Testis (tissue), 3 donors: ENCODE data around the gene STXBP5. TPM values are rescaled to one million over a fixed set of nuclear protein-coding genes. Genes with fewer than 3 reads are reported as not detected.

Experiments
- DNase-seq: peaks from one replicate; pipeline ENCODE4 v3.0.0-alpha.2; 2019
- H3K27ac ChIP-seq, 2 donors: fragments of 200-600 bp; sonication (generic); one replicate each; pipeline ENCODE4 v1.5.1; 2019
- H3K27me3 ChIP-seq: fragments of 200-600 bp; sonication (generic); one replicate; pipeline ENCODE4 v1.5.1; 2019
- H3K36me3 ChIP-seq: fragments of 200-600 bp; sonication (generic); one replicate; pipeline ENCODE4 v1.5.1; 2017; ENCODE audit warnings: low read depth; ENCODE audit errors: missing control alignments
- H3K4me1 ChIP-seq: fragments of 200-600 bp; sonication (generic); one replicate; pipeline ENCODE4 v1.5.1; 2019
- H3K4me3 ChIP-seq, 2 donors: fragments of 200-600 bp; sonication (generic); one replicate each; pipeline ENCODE4 v1.5.1; 2017 to 2019
- H3K9me3 ChIP-seq: fragments of 200-600 bp; sonication (generic); one replicate; pipeline ENCODE4 v1.5.1; 2017
- CTCF ChIP-seq, 3 experiments: fragments of 450-650 bp in 2 of 3; fragments of 200-600 bp in 1 of 3; sonication (generic) in 1 of 3; IDR thresholded peaks; one replicate each; pipeline ENCODE4 v1.5.1; 2016 to 2019; ENCODE audit warnings: antibody characterized with exemption in 3 of 3, mild to moderate bottlenecking in 2 of 3, moderate library complexity in 1 of 3
- POLR2A ChIP-seq: fragments of 450-650 bp; IDR thresholded peaks from one replicate; pipeline ENCODE4 v1.6.1; 2017; ENCODE audit warnings: antibody characterized with exemption, mild to moderate bottlenecking, moderate library complexity
- WGBS, 2 donors: methylation state at CpG; one replicate each; pipeline ENCODE4 v1.1.5; 2018; 5-methylcytosine and 5-hydroxymethylcytosine counted together
- intact Hi-C: fragments of 100-400 bp; cut with DNase I; formaldehyde crosslinking; loops from one replicate; pipeline ENCODE4 v1.15.1; 2023; ENCODE audit warnings: low total_unique reads
- polyA plus RNA-seq: library from polyadenylated mRNA; stranded (reverse); fragments of 350-450 nt; fragmentation: Illumina TruSeq; extraction: RNeasy Lipid Tissue Mini Kit (QIAGEN cat#74804); gene quantifications from one replicate; pipeline ENCODE4 v1.2.3, GENCODE V29; 2014; ENCODE audit warnings: low read depth, low replicate concordance; ENCODE audit not compliant: insufficient read depth
- total RNA-seq, 2 donors: library from RNA; depleted of rRNA; stranded (reverse); fragments of >200 nt; gene quantifications; one replicate each; pipeline ENCODE4 v1.2.3, GENCODE V29; 2016

The STXBP5 gene
- total and polyA plus RNA-seq, 3 donors from 2014 or later = 29.9 to 47.4 (median 43.5) TPM

- Histone ChIP-seq H3K4me1 (no peaks in the 10 kb centered on the region), H3K27me3 (no peaks in the 10 kb centered on the region), H3K9me3 (no peaks in the 10 kb centered on the region), H3K27ac (no peak overlapping the region), H3K36me3 (no peaks in the 10 kb centered on the region), H3K4me3 (no peak overlapping the region)
- TF ChIP-seq POLR2A (no peak), CTCF (IDR thresholded peaks at IDR 0.05) (no peak)
- intact Hi-C loops = no loop called here
- no peak for DNase-seq
- 91 to 92% methylated on average over 2 of the region's 2 CpGs for WGBS, 2 donors
Observed at GRCh38 chr6:147157930-147158329, 46.3 kb upstream of the STXBP5 start.

- DNase-seq = no peak
- intact Hi-C loops = no loop called here
- no peak for TF ChIP-seq CTCF (IDR thresholded peaks at IDR 0.05)
- TF ChIP-seq POLR2A = no peak
- no peak overlapping the region for H3K4me3 ChIP-seq
- no peak overlapping the region for H3K27ac ChIP-seq
- WGBS, 2 donors = 72 to 79% methylated on average over 2 of the region's 2 CpGs
- H3K9me3 ChIP-seq = no peaks in the 10 kb centered on the region
- no peaks in the 10 kb centered on the region for H3K36me3 ChIP-seq
- H3K27me3 ChIP-seq = no peaks in the 10 kb centered on the region
- no peaks in the 10 kb centered on the region for H3K4me1 ChIP-seq
Observed at GRCh38 chr6:147158881-147159280, 45.3 kb upstream of the STXBP5 start.

- 90 to 95% methylated on average over 2 of the region's 2 CpGs for WGBS, 2 donors
- intact Hi-C loops = no loop called here
- no peaks in the 10 kb centered on the region for H3K27me3 ChIP-seq
- DNase-seq = no peak
- H3K9me3 ChIP-seq = no peaks in the 10 kb centered on the region
- TF ChIP-seq POLR2A = no peak
- TF ChIP-seq CTCF (IDR thresholded peaks at IDR 0.05) = no peak
- no peaks in the 10 kb centered on the region for H3K4me1 ChIP-seq
- no peak overlapping the region for H3K4me3 ChIP-seq
- H3K27ac ChIP-seq = no peak overlapping the region
- no peaks in the 10 kb centered on the region for H3K36me3 ChIP-seq
Observed at GRCh38 chr6:147159536-147160374, 44.5 kb upstream of the STXBP5 start.

GRCh38 chr6:147160593-147160992 is 43.6 kb upstream of the STXBP5 start:
- no peaks in the 10 kb centered on the region for H3K9me3 ChIP-seq
- 84 to 86% methylated on average over 1 of the region's 1 CpG for WGBS, 2 donors
- intact Hi-C loops = no loop called here

More at GRCh38 chr6:147160593-147160992, 43.6 kb upstream of the STXBP5 start:
- Histone ChIP-seq H3K27me3 (no peaks in the 10 kb centered on the region), H3K4me1 (no peaks in the 10 kb centered on the region), H3K4me3 (no peak overlapping the region), H3K27ac (no peak overlapping the region), H3K36me3 (no peaks in the 10 kb centered on the region)
- no peak for DNase-seq
- TF ChIP-seq POLR2A = no peak
- TF ChIP-seq CTCF (IDR thresholded peaks at IDR 0.05) = no peak
